ENCODE data around the gene CCDC160.
"Not testable (repeated sequence)": the region's sequence is repeated elsewhere in the genome, so short reads cannot be mapped to it uniquely, and the experiment has no call there.

Gene CCDC160

DNA sequence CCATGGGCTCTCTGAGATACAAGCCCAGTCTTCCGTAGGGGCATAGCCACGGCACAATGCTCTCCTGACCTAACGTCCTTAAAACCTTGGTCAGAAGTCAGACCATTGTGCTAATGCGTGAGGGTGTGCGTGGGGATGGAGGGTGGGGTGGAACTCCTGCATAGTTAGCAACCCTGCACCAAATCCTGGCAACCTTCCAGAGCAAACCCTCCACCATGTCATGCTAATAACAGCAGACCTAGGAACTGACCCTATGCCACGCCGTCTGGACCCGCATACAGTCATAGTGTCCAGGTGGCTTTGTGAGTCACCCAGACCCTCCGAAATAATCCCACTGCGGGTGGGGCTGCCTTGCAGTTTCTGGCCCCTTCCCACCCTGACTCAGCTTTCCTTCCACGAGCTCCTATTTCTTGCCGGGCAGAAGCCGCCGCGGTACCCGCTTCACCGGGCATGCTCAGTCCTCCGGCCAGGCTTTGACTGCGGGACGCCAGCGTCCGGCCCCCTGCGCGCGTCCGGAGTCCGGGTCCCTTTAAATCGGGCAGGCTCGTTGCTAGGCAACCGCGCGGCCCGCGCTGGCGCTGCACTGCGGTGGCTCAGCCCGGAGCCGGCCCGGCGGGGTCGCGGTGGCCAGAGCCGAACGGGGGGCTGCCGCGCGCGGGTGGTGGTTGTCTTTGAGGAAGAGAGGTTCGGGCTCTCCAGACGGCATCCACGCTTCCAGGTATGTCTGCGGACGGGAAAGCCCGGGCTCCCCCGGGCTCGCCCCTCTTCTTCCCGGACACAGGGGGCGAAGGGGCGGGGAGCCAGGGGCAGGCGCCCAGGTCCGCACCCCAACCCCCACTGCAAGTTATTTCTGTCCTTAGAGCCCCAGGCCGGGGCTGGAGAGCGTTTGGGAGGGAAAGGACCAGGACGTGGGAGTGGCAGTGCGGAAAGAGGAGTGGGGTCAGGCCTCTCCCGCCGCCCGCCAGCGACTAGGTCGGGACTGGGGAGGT, at the start of gene CCDC160:
Gene CCDC160, plus strand, starts transcription at position 557 of the 989 bp plus-strand sequence. CDS start 7,619 bp downstream, outside the sequence.
- DNase-seq (ENCODE audit: low spot score), result no peak

DNA sequence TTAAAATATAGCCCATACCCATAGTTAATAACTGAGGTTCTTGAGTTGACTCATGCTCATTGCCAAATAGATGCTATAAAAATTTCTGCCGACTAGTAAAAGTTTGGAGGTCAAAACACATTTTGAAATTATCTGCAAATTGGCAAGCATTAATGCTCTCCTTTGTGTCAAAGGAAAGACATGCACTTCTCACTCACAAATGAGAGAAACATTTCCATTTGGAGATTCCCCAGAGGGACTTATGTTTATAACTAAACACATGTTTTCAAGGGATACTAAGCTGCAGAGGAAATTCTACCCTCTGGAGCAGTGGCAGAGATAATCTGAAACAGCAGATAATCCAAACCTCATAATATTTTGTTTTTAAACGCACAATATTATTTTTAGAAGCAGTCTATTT, 45.7 kb upstream of the CCDC160 start:
- DNase-seq (ENCODE audit: low spot score), result no peak

DNA sequence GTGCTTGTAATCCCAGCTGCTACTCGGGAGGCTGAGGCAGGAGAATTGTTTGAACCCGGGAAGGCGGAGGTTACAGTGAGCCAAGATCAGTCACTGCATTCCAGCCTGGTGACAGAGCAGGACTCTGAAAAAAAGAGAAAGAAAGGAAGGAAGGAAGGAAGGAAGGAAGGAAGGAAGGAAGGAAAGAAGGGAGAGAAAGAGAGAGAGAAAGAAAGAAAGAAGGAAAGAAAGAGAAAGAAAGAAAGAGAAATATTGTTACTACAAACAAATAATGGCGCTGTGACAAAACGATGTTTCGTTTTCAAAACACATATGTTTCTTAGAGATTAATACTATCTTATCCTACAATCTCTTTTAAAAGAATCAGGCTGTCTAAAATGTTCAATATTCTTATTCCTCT, 42.1 kb upstream of the CCDC160 start:
- DNase-seq (ENCODE audit: low spot score), result no peak

DNA sequence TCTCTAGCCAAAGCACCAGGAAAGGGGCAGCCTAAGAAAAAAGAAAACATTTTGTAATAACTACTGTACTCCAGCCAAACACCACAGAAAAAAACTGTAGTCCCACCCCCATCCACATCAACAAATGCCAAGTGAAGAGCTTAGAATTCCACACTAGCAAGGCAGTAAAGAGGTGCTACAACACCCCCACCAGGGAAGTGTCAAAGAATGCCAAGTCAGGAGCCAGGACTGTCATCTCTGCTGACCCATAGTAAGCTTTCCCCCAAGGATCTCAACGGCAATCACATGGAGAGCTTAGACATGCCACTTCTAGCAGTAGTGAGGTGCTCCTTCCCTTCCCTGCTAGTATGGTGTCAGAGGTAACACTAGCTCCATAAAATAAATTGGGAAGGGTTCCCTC, 34.4 kb upstream of the CCDC160 start:
- DNase-seq (ENCODE audit: low spot score), result no peak

- DNase-seq (ENCODE audit: low spot score), result no peak
Measured at GRCh38 chrX:134206221-134206620, 30.8 kb upstream of the CCDC160 start.

- DNase-seq (ENCODE audit: low spot score), result no peak
Measured at GRCh38 chrX:134210465-134210864, 26.5 kb upstream of the CCDC160 start.

- DNase-seq (ENCODE audit: low spot score), result no peak
Measured at GRCh38 chrX:134235236-134235635, 1.7 kb upstream of the CCDC160 start.

- DNase-seq (ENCODE audit: low spot score), result not testable (repeated sequence)
Measured at GRCh38 chrX:134238144-134238543, 1.2 kb downstream of the CCDC160 start.

DNA sequence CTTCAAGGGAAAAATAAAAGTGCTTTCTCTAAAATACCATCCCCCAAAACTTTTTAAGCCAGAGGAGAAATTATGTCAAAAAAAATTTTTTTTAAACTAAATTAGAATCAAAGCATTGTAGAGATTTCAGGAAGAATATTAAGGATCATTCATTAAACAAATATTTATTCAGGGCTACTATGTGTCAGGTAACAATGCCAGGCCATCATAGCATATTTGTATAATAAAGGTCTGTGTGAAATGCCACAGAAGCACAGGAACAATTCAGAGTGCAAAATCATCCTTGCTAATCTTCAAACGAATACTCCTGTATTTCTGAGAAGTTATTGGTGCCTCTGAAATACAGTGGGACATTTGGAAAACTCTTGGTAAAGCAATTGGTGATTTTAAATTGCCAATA, 2.0 kb downstream of the CCDC160 start:
- DNase-seq (ENCODE audit: low spot score), result no peak

DNA sequence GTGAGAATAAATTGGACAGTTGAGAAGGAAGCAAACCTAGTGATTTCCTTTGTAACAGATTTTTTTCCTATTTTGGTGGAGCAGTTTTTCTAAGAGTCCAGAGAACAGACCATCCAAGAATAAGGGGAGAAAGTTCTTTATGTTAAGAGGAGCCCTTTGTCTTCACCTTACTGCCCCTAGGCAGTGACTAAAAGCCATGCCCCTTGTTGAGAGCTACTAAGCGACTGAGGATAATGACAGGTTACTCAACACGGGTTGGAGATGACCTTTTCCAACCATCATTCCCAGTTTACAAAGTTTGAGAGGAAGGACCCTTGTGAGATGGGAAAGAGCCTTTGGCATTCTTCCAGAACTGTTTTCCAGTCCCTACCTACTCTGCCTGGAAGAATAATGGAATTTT, 3.2 kb downstream of the CCDC160 start:
- DNase-seq (ENCODE audit: low spot score), result no peak

DNA sequence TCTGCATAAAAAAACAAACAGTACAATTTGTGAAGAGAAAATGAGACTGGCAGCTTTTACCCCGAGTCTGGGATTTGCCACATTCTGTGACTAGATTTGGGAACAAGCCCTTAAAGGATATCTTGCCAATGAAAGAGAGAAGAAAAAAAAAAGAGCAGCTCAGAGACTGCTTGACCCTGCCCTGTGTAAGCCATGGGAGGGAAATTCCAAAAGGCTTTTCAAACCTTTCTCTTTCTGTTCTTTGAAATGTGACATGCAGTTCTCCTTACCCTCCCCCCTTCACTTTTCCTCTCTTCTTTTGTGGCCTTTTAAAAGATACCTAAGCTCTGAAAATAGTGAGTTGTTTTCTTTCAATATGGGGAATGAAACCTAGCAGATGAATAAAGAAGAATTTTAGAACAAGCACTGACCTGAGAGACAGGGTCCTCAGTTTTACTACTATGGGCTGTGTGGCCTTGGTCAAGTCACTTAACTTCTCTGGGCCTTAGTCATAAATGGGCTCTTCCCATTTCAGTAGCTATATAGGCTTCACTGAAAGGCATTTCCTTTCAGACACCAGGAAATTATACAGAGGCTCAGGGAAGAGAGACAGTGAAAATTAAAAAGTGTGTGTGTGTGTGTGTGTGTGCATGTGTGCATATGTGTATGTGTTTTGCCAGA, 5.1 kb downstream of the CCDC160 start:
- no peak for DNase-seq (ENCODE audit: low spot score)

- no peak for DNase-seq (ENCODE audit: low spot score)
Measured at GRCh38 chrX:134244043-134244442, 7.1 kb downstream of the CCDC160 start.

DNA sequence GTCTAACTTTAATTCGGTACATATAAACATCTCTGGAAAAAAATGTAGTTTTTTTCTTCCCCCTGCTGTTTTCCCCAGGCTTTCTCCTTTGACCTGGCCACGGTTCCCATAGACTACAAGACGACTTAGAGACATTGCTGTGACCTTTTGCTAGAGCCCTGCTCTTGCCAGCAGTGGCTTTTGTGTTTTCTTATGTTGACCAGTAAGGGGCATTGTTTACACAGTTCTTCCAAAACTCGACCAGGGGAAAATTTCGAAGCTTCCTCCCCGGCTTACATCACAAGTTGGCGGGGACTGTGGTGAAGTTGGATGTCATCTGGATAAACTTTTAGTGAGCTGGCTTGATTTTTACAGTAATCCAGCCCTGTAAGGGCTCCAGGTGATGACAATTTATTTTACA, 9.3 kb downstream of the CCDC160 start:
- peak; percentile 3 for DNase-seq (ENCODE audit: low spot score)

DNA sequence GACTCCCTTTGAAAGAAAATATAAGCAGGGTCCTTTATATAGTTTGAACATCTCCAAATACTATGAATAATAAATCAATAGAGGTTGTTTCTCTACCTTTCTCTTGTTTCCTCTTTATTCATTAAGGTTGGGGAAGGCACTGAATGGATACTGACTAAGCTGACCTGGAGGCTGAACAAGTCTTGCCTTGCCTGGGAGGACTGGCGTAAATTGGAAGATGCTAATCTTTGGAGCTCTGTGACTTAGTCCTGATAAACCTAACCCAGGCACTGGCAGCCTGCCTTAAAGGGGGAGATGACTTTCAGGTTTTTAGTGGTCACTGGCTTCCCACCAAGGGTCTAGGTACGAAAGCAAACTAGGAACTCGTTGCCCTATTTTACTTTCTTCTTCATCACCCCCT, 10.5 kb downstream of the CCDC160 start:
- no peak for DNase-seq (ENCODE audit: low spot score)

DNA sequence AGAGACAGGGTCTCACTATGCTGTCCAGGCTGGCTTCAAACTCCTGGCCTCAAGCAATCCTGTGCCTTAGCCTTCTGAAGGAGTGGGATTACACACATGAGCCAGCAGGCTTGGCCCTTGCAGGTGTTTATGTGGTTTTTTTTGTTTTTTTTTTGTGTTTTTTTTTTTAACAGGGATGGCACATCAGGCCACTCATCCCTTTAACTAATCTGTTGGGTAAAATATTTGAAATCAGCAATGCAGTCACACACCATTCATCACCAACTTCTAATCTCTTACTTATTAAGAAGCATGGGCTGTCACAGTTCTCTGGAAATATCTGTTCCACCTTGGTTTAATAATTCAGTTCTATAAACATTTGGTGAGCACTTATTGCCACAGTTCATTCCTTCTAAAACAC, 12.3 kb downstream of the CCDC160 start:
- no peak for DNase-seq (ENCODE audit: low spot score)

DNA sequence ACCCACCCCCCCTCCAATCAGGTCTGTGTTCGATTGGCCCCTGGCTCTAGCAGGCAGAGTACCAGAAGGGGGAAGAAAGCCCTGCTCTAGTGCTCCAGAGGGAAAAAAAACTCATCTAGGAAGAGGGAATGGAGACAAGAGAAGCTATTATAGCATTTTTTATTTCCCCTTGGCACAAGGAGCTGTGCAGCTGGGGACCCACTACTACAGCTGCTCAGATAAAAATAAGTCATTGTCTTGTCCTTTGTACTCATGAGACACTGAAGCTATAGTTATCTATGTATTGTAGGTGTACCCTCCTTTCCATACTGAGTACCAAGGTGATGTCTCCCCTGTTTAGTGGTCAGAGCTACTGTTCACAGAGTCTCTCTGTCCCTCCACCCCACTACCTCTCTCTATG, 14.3 kb downstream of the CCDC160 start:
- no peak for DNase-seq (ENCODE audit: low spot score)

GRCh38 chrX:134254511-134254910, 17.5 kb downstream of the CCDC160 start:
- no peak for DNase-seq (ENCODE audit: low spot score)

DNA sequence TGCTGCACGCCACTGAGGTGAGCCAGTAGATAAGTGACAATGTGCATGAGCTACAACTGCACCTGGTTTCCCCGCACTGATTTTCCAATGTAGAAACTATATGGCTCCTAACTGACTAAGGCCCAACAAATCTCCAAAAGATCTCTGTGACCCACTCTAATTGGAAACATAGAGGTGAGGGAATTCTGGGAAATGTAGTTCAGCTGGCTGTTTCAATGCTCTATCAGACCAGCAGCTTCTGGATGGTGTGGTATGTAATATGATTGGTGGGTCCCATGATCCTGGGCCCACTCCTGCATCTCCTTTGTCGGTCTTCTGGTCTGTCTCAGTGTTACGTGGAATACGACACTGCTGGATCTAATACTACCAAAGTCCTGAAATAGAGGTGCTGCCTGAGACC, 18.6 kb downstream of the CCDC160 start:
- DNase-seq (ENCODE audit: low spot score), result no peak

- DNase-seq (ENCODE audit: low spot score), result no peak
Measured at GRCh38 chrX:134256684-134257083, 19.7 kb downstream of the CCDC160 start.

GRCh38 chrX:134258202-134258601, 21.2 kb downstream of the CCDC160 start:
- DNase-seq (ENCODE audit: low spot score), result no peak

DNA sequence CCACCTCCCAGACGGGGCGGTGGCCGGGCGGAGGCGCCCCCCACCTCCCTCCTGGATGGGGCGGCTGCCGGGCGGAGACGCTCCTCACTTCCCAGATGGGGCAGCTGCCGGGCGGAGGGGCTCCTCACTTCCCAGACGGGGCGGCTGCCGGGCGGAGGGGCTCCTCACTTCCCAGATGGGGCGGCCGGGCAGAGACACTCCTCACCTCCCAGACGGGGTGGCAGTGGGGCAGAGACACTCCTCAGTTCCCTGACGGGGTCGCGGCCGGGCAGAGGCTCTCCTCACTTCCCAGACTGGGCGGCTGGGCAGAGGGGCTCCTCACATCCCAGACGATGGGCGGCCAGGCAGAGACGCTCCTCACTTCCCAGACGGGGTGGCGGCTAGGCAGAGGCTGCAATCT, 49.0 kb downstream of the CCDC160 start:
- DNase-seq (ENCODE audit: low spot score), result not testable (repeated sequence)

- no peak for DNase-seq (ENCODE audit: low spot score)
Measured at GRCh38 chrX:134287346-134287745, 50.4 kb downstream of the CCDC160 start.

- DNase-seq (ENCODE audit: low spot score), result no peak
Measured at GRCh38 chrX:134294548-134294947, 57.6 kb downstream of the CCDC160 start.

Measured in germinal center (tissue), 1 donor.